ENCODE results near the gene LYG2.
"Not testable (repeated sequence)": the region's sequence is repeated elsewhere in the genome, so short reads cannot be mapped to it uniquely, and the experiment has no call there.

Gene LYG2

DNA sequence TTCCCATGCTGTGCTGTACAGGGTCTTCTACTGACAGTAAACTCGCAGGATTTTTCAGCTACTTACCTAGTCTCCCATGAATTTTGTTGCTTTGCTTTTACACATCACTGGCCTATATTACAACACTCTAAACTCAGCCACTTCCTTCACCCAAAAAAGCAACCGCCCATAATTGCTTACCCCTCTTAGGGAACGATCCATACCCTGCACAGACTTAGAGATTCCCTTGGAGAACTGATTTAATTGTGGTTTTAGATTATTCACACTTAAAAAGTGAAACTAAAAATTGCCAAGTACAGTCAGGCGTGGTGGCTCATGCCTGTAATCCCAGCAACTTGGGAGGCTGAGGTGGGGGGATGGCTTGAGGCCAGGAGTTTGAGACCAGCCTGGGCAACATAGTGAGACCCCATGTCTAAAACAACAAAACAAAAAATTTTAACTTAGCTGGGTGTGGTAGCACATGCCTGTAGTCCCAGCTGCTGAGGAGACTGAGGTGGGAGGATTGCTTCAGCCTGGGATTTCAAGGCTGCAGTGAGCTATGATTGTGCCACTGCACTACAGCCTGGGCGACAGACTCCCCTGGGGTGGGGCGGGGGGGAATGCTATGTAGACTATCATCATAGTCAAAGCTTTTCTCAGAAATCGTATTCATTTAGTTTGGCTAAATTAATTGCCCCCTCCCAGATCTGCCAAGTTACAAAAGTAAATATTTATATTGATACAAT is 55.2 kb downstream of the LYG2 start:
- no peak for DNase-seq

DNA sequence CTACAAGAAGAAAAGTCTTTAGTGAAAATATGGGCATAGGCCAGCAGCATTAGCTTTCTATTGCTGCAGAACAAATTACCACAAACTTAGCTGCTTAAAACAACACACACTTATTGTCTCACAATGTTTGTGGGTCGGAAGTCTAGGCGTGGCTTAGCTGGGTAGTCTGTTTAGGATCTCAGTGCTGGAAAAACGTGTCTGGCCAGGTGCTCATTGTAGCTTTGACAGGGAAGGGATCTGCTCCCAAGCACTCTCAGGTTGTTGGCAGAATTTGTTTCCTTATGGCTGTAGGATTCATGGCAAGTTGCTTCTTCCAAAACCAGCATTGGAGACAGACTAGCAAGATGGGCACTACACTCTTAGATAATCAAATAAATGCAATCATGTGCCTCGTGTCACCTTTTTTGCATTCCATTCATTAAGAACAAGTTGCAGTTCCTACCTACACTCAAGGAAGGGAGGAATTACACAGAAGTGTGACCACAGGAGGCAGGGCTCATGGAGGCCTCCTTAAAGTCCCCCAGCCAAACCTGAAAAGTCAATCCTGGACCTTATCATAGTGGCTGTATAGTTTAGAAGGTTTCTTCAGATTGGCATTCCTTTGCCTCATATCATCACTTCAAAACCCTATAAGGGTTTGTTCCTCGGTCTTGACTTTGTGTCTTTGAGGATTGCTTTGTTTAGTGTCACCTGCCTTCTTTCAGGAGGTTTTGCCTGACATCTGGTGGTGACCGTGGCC is 57.2 kb downstream of the LYG2 start:
- DNase-seq = no peak

DNA sequence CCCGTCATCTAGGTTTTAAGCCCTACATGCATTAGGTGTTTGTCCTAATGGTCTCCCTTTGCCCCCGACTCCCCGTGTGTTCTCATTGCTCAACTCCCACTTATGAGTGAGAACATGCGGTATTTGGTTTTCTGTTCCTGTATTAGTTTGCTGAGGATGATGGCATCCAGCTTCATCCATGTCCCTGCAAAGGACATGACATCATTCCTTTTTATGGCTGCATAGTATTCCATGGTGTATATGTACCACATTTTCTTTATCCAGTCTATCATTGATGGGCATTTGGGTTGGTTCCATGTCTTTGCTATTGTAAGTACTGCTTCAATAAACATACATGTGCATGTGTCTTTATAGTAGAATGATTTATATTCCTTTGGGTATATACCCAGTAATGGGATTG is 63.1 kb downstream of the LYG2 start:
- DNase-seq = not testable (repeated sequence)
